ENCODE data around the gene OTX2.

The OTX2 gene

GRCh38 chr14:56810147-56810719 lies at the start of gene OTX2:
OTX2 (minus strand) TSS chr14:56810479; CDS start chr14:56805456, 5,023 bp downstream.
- DNase-seq (ENCODE audit: low read depth in 2 of 2) = no peak

- no peak for DNase-seq (ENCODE audit: low read depth in 2 of 2)
These were observed 48.1 kb upstream of the OTX2 start for GRCh38 chr14:56858422-56858821.

GRCh38 chr14:56857216-56857615 lies 46.9 kb upstream of the OTX2 start:
- no peak for DNase-seq (ENCODE audit: low read depth in 2 of 2)

- DNase-seq (ENCODE audit: low read depth in 2 of 2) = no peak
These were observed 45.7 kb upstream of the OTX2 start for GRCh38 chr14:56855891-56856461.

- no peak for DNase-seq (ENCODE audit: low read depth in 2 of 2)
These were observed 44.0 kb upstream of the OTX2 start for GRCh38 chr14:56854325-56854724.

- DNase-seq (ENCODE audit: low read depth in 2 of 2) = no peak
These were observed 37.0 kb upstream of the OTX2 start for GRCh38 chr14:56846970-56847930.

GRCh38 chr14:56844406-56845002 lies 34.2 kb upstream of the OTX2 start:
- DNase-seq (ENCODE audit: low read depth in 2 of 2) = no peak

- DNase-seq (ENCODE audit: low read depth in 2 of 2) = no peak
These were observed 31.3 kb upstream of the OTX2 start for GRCh38 chr14:56841611-56842010.

- DNase-seq (ENCODE audit: low read depth in 2 of 2) = no peak
These were observed 29.9 kb upstream of the OTX2 start for GRCh38 chr14:56840221-56840620.

GRCh38 chr14:56829151-56829550 lies 18.9 kb upstream of the OTX2 start:
- no peak for DNase-seq (ENCODE audit: low read depth in 2 of 2)

GRCh38 chr14:56826214-56826613 lies 15.9 kb upstream of the OTX2 start:
- no peak for DNase-seq (ENCODE audit: low read depth in 2 of 2)

GRCh38 chr14:56821805-56822610 lies 11.7 kb upstream of the OTX2 start:
- DNase-seq (ENCODE audit: low read depth in 2 of 2) = no peak

- DNase-seq (ENCODE audit: low read depth in 2 of 2) = no peak
These were observed 10.9 kb upstream of the OTX2 start for GRCh38 chr14:56821177-56821576.

- no peak for DNase-seq (ENCODE audit: low read depth in 2 of 2)
These were observed 7.2 kb upstream of the OTX2 start for GRCh38 chr14:56817396-56817921.

- no peak for DNase-seq (ENCODE audit: low read depth in 2 of 2)
These were observed 6.5 kb upstream of the OTX2 start for GRCh38 chr14:56816574-56817391.

GRCh38 chr14:56815745-56816144 lies 5.5 kb upstream of the OTX2 start:
- DNase-seq (ENCODE audit: low read depth in 2 of 2) = no peak

GRCh38 chr14:56814969-56815700 lies 4.9 kb upstream of the OTX2 start:
- no peak for DNase-seq (ENCODE audit: low read depth in 2 of 2)

- no peak for DNase-seq (ENCODE audit: low read depth in 2 of 2)
These were observed 4.3 kb upstream of the OTX2 start for GRCh38 chr14:56814519-56814959.

- no peak for DNase-seq (ENCODE audit: low read depth in 2 of 2)
These were observed 2.9 kb upstream of the OTX2 start for GRCh38 chr14:56813143-56813551.

Measured in stimulated activated CD4-positive, alpha-beta T cell treated with anti-CD3 and anti-CD28 coated beads, Interleukin-1b, Interleukin-23, amount 100 ng/mL, for 1 hour (primary cell).